Left renal cortex interstitium (tissue), 4 donors: Measurements from ENCODE around the gene TUBA4B. TPM values are rescaled to one million over a fixed set of nuclear protein-coding genes. Genes with fewer than 3 reads are reported as not detected.

Experiments
- DNase-seq, 4 donors: peaks; one replicate each; pipeline ENCODE4 v3.0.0-alpha.2; 2013; ENCODE audit warnings: low read depth in 4 of 4, low spot score in 2 of 4, missing footprints in 1 of 4
- polyA plus RNA-seq, 4 donors: library from polyadenylated mRNA; unstranded; fragments of 120-200 nt; gene quantifications; one replicate each; pipeline ENCODE4 v1.2.1, GENCODE V29; 2013; ENCODE audit not compliant: insufficient read length in 4 of 4

TUBA4B gene
- polyA plus RNA-seq, 4 donors, result 0.49 to 0.94 (median 0.86) TPM

GRCh38 chr2:219218217-219218731 is 34.8 kb upstream of the TUBA4B start:
- peak in 1 of 4 donors; percentile 59 for DNase-seq

- DNase-seq, result peak in 3 of 4 donors; percentile 75 to 93 (median 85)
Observed at GRCh38 chr2:219218732-219219701, 34.0 kb upstream of the TUBA4B start, which contains the start of gene ABCB6. TSS of gene ABCB6 (minus strand) at chr2:219218958. CDS start at chr2:219218673, 285 bp downstream.

GRCh38 chr2:219219784-219220532 is 33.1 kb upstream of the TUBA4B start:
- DNase-seq, result no peak

GRCh38 chr2:219220652-219221402 is 32.2 kb upstream of the TUBA4B start:
- no peak for DNase-seq

- DNase-seq, result no peak
Observed at GRCh38 chr2:219221957-219222518, 31.0 kb upstream of the TUBA4B start.

- no peak for DNase-seq
Observed at GRCh38 chr2:219223831-219224610, 29.0 kb upstream of the TUBA4B start.

GRCh38 chr2:219225350-219225749 is 27.7 kb upstream of the TUBA4B start:
- no peak for DNase-seq

GRCh38 chr2:219228041-219228910 is 24.8 kb upstream of the TUBA4B start:
- DNase-seq, result no peak

- no peak for DNase-seq
Observed at GRCh38 chr2:219228911-219229304, 24.1 kb upstream of the TUBA4B start.

- peak in 3 of 4 donors; percentile 93 to 98 (median 95) for DNase-seq
Observed at GRCh38 chr2:219229305-219230058, 23.6 kb upstream of the TUBA4B start, which contains the start of the genes ANKZF1 and ATG9A. TSS of gene ANKZF1 (plus strand) at chr2:219229806. CDS start at chr2:219230258, 452 bp downstream. TSS of gene ATG9A (minus strand) at chr2:219229636. CDS start at chr2:219228024, 1,612 bp downstream.

- no peak for DNase-seq
Observed at GRCh38 chr2:219230059-219230540, 22.9 kb upstream of the TUBA4B start.

GRCh38 chr2:219234331-219234730 is 18.7 kb upstream of the TUBA4B start:
- no peak for DNase-seq

GRCh38 chr2:219243291-219243761 is 9.7 kb upstream of the TUBA4B start:
- DNase-seq, result no peak

- DNase-seq, result no peak
Observed at GRCh38 chr2:219244789-219245147, 8.3 kb upstream of the TUBA4B start.

GRCh38 chr2:219245148-219245898 is 7.7 kb upstream of the TUBA4B start, which contains the start of the genes GLB1L and STK16:
TSS of gene GLB1L (minus strand) at chr2:219245444. CDS start at chr2:219243573, 1,871 bp downstream.
TSS of gene STK16 (plus strand) at chr2:219245479. CDS start at chr2:219246000, 521 bp downstream.
- DNase-seq, result peak; percentile 83 to 92 (median 88)

- no peak for DNase-seq
Observed at GRCh38 chr2:219245899-219246230, 7.2 kb upstream of the TUBA4B start.
